Parathyroid adenoma (tissue), 2 donors: ENCODE measurements around the gene KCNA3.

ENCODE experiments used
- H2AFZ ChIP-seq: fragments of 300-600 bp; sonication (generic); one replicate; pipeline ENCODE4 v1.7.0; 2017; ENCODE audit warnings: antibody characterized with exemption, mild to moderate bottlenecking
- H3K27ac ChIP-seq: fragments of 300-600 bp; sonication (generic); one replicate; pipeline ENCODE4 v1.7.0; 2017
- H3K27me3 ChIP-seq: fragments of 300-600 bp; sonication (generic); one replicate; pipeline ENCODE4 v1.7.0; 2017; ENCODE audit warnings: low read length; ENCODE audit not compliant: control insufficient read depth, insufficient read depth
- H3K36me3 ChIP-seq: fragments of 300-600 bp; sonication (generic); one replicate; pipeline ENCODE4 v1.7.0; 2017; ENCODE audit warnings: low read length; ENCODE audit not compliant: control insufficient read depth, insufficient read depth
- H3K4me1 ChIP-seq: fragments of 300-600 bp; sonication (generic); one replicate; pipeline ENCODE4 v1.7.0; 2017; ENCODE audit warnings: control low read depth
- H3K4me2 ChIP-seq: fragments of 300-600 bp; sonication (generic); one replicate; pipeline ENCODE4 v1.7.0; 2017; ENCODE audit warnings: low read length
- H3K4me3 ChIP-seq: fragments of 300-600 bp; sonication (generic); one replicate; pipeline ENCODE4 v1.7.0; 2017; ENCODE audit warnings: low read depth, low read length
- H3K79me2 ChIP-seq: fragments of 300-600 bp; sonication (generic); one replicate; pipeline ENCODE4 v1.7.0; 2017; ENCODE audit warnings: control low read depth
- H3K9ac ChIP-seq: fragments of 300-600 bp; sonication (generic); one replicate; pipeline ENCODE4 v1.7.0; 2017; ENCODE audit warnings: mild to moderate bottlenecking
- H3K9me3 ChIP-seq: fragments of 300-600 bp; sonication (generic); one replicate; pipeline ENCODE4 v1.7.0; 2017; ENCODE audit warnings: low read length; ENCODE audit not compliant: control insufficient read depth
- TF ChIP-seq, protein P1 (sequence below): fragments of 300-600 bp; sonication (generic); IDR thresholded peaks from one replicate; pipeline ENCODE4 v1.7.0; 2017; ENCODE audit warnings: antibody characterized with exemption, mild to moderate bottlenecking
- donor health status: primary hyperparathyroidism.

The KCNA3 gene

DNA sequence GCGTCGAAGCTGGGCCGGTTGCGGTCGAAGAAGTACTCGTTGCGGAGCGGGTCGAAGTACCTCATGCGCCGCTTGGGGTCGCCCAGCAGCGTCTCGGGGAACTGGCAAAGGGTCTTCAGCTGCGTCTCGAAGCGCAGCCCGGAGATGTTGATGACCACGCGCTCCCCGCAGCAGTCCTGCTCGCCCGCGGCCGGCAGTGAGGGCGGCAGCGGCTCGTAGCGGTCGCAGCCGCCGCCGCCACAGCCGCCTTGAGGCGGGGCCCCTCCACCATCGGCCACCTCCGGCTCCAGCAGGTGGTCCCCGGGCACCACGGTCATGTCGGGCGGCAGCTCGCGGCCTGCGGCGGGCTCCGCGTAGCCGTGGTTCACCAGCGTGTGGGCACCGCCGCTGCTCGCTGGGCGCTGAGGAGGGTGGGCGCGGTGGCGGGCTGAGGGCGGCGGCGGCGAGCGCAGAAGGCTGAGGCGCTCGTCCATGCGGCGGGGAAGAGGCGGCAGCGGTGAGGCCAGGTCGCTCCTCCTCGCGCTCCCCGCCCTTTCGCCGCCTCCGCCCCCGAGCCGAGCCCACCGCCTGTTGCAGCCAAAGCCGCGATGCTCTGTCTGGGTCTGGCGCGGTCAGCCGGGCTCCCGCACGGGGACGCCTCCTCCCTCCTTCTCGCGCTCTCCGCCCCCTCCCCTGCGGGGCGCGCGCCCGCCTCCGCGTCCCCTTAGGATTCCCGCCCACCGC, at the start of gene KCNA3:
TSS of gene KCNA3 (minus strand) at position 604 of the 723 bp plus-strand sequence. CDS start at position 473, 131 bp downstream.
- H3K27me3 ChIP-seq, result no peaks in the 10 kb centered on the region

DNA sequence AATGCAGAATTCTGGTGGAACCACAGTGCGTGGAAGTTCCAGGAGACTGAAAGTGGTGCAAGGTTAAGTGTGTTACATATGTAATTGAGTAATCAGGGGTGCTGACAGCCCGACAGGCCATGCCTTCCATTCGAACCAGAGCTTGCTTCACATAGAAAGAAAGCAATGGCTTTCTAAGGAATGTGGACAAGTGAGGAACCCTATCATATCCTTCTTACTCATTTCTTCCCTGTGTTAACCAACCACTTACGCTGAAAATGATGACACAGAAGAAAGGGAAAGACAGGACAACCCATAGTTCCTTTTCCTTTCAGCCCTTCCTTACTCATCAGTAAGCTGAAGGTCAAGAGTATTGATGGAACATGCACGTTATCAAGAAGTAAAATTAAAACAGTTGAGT, 48.1 kb upstream of the KCNA3 start:
- no peaks in the 10 kb centered on the region for H3K4me1 ChIP-seq
- no peak overlapping the region for H3K27ac ChIP-seq
- H3K36me3 ChIP-seq, result no peaks in the 10 kb centered on the region
- H2AFZ ChIP-seq, result no peak overlapping the region
- H3K79me2 ChIP-seq, result no peaks in the 10 kb centered on the region
- no peak overlapping the region for H3K4me3 ChIP-seq
- H3K9me3 ChIP-seq, result no peaks in the 10 kb centered on the region
- H3K9ac ChIP-seq, result no peak overlapping the region
- TF ChIP-seq, protein P1, sequence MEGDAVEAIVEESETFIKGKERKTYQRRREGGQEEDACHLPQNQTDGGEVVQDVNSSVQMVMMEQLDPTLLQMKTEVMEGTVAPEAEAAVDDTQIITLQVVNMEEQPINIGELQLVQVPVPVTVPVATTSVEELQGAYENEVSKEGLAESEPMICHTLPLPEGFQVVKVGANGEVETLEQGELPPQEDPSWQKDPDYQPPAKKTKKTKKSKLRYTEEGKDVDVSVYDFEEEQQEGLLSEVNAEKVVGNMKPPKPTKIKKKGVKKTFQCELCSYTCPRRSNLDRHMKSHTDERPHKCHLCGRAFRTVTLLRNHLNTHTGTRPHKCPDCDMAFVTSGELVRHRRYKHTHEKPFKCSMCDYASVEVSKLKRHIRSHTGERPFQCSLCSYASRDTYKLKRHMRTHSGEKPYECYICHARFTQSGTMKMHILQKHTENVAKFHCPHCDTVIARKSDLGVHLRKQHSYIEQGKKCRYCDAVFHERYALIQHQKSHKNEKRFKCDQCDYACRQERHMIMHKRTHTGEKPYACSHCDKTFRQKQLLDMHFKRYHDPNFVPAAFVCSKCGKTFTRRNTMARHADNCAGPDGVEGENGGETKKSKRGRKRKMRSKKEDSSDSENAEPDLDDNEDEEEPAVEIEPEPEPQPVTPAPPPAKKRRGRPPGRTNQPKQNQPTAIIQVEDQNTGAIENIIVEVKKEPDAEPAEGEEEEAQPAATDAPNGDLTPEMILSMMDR, result no peak
- no peaks in the 10 kb centered on the region for H3K27me3 ChIP-seq
- no peak overlapping the region for H3K4me2 ChIP-seq

More for the DNA sequence above, at the start of gene KCNA3:
- Histone ChIP-seq H2AFZ (peak within 1 kb of the TSS; percentile 79), H3K27ac (no peak within 1 kb of the TSS), H3K9ac (no peak within 1 kb of the TSS), H3K79me2 (no peaks in the 10 kb centered on the region), H3K4me2 (peak within 1 kb of the TSS; percentile 68), H3K4me3 (peak within 1 kb of the TSS; percentile 48), H3K9me3 (no peaks in the 10 kb centered on the region), H3K4me1 (no peaks in the 10 kb centered on the region), H3K36me3 (no peaks in the 10 kb centered on the region)
- TF ChIP-seq, protein P1, result no peak

DNA sequence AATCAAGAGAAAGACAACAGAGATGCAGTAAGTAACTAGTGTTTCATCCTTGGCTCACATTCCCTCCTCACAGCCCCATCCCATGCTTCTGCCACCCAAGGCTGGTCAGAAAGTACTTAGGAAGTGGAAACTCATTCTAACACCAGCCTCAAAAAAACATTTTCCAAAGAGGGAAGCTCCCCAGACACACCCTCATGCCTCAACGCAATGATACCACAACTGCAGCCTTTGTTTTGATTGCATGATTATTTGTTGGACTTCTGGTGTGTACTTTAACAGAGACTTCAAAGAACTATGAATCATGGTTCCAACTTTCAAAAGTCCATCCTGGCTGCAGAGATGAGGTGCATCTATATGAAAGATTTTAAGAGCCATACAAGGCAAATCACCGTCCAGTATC, 45.2 kb upstream of the KCNA3 start:
- Histone ChIP-seq H3K4me3 (no peak overlapping the region), H3K4me2 (no peak overlapping the region), H3K27me3 (no peaks in the 10 kb centered on the region), H3K9me3 (no peaks in the 10 kb centered on the region), H3K4me1 (no peaks in the 10 kb centered on the region), H3K9ac (no peak overlapping the region), H3K36me3 (no peaks in the 10 kb centered on the region), H3K79me2 (no peaks in the 10 kb centered on the region), H2AFZ (no peak overlapping the region), H3K27ac (no peak overlapping the region)
- TF ChIP-seq, protein P1, result no peak

DNA sequence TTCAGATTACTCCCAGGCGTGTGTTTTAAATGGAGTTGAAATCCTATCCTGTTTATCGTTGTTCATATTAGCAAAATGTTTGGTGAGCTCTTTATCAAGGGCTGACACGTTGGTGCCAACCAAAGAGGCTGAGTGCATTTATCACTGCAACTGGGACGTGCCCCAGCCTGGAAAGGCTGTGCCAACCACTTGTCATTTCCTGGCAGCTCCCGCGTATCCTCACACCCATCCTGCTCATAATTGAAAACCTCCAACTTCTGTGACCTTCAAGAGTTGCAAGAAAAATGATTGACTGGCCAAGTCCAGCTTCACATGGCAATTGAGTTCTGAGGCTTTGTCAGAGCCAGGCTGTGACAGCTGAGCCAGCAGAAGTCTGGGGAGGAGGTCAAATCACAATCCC, 43.7 kb upstream of the KCNA3 start:
- H3K27ac ChIP-seq, result no peak overlapping the region
- no peaks in the 10 kb centered on the region for H3K27me3 ChIP-seq
- H3K9me3 ChIP-seq, result no peaks in the 10 kb centered on the region
- no peaks in the 10 kb centered on the region for H3K79me2 ChIP-seq
- no peak overlapping the region for H3K4me3 ChIP-seq
- no peaks in the 10 kb centered on the region for H3K4me1 ChIP-seq
- H2AFZ ChIP-seq, result no peak overlapping the region
- H3K36me3 ChIP-seq, result no peaks in the 10 kb centered on the region
- TF ChIP-seq, protein P1, result no peak
- H3K9ac ChIP-seq, result no peak overlapping the region
- no peak overlapping the region for H3K4me2 ChIP-seq

DNA sequence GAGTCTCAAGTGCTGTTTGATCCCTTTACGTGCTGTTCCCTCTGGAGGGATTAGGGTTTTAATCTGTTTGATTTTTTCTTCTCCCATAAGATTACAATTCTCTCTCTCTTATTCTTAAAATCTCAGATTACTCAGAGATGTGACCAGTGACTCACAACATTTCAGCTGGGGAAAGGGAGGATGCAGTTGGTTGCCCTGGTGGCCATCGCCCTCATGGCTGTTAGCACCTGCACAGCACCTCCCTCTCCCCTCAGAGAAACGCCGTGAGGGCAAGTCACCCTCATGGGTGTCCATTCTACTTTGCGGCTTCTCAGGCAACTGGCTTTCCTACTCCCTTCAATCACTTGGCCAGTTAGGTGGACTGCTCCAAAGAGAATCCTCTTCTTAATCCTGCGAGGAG, 42.4 kb upstream of the KCNA3 start:
- Histone ChIP-seq H3K9me3 (no peaks in the 10 kb centered on the region), H3K9ac (no peak overlapping the region), H3K4me2 (no peak overlapping the region), H3K36me3 (no peaks in the 10 kb centered on the region), H3K27ac (no peak overlapping the region), H3K4me1 (no peaks in the 10 kb centered on the region), H2AFZ (no peak overlapping the region), H3K4me3 (no peak overlapping the region), H3K79me2 (no peaks in the 10 kb centered on the region), H3K27me3 (no peaks in the 10 kb centered on the region)
- TF ChIP-seq, protein P1, result no peak
